Hepatocyte (in vitro differentiated cells): ENCODE data around the gene SLC9A8. TPM values are rescaled to one million over a fixed set of nuclear protein-coding genes. Genes with fewer than 3 reads are reported as not detected.

Experiments used
- DNase-seq: peaks from one replicate; pipeline ENCODE4 v3.0.0-alpha.2; 2016; ENCODE audit warnings: low spot score
- H2AFZ ChIP-seq: fragments of 200-600 bp; sonication (generic); 2 replicates; pipeline ENCODE4 v1.6.0; 2016; ENCODE audit warnings: antibody characterized with exemption, mild to moderate bottlenecking
- H3K27ac ChIP-seq: fragments of 200-600 bp; sonication (generic); 2 replicates; pipeline ENCODE4 v1.5.1; 2016; ENCODE audit warnings: mild to moderate bottlenecking
- H3K27me3 ChIP-seq: fragments of 200-600 bp; sonication (generic); 2 replicates; pipeline ENCODE4 v1.6.1; 2016
- H3K36me3 ChIP-seq: fragments of 200-600 bp; sonication (generic); replicated peaks from 2 replicates; pipeline ENCODE4 v1.5.1; 2016; ENCODE audit warnings: low read depth; ENCODE audit not compliant: insufficient read depth
- H3K4me1 ChIP-seq: fragments of 200-600 bp; sonication (generic); 2 replicates; pipeline ENCODE4 v1.5.1; 2016; ENCODE audit warnings: mild to moderate bottlenecking, moderate library complexity; ENCODE audit not compliant: insufficient read depth
- H3K4me2 ChIP-seq: fragments of 200-600 bp; sonication (generic); 2 replicates; pipeline ENCODE4 v1.6.0; 2016
- H3K4me3 ChIP-seq: fragments of 200-600 bp; sonication (generic); 2 replicates; pipeline ENCODE4 v1.5.1; 2016; ENCODE audit warnings: mild to moderate bottlenecking
- H3K79me2 ChIP-seq: fragments of 200-600 bp; sonication (generic); 2 replicates; pipeline ENCODE4 v1.6.0; 2017; ENCODE audit warnings: mild to moderate bottlenecking
- H3K9me2 ChIP-seq: fragments of 200-600 bp; sonication (generic); replicated peaks from 2 replicates; pipeline ENCODE4 v1.6.0; 2017; ENCODE audit warnings: mild to moderate bottlenecking; ENCODE audit not compliant: insufficient read depth
- H3K9me3 ChIP-seq: fragments of 200-600 bp; sonication (generic); 2 replicates; pipeline ENCODE4 v1.5.1; 2016; ENCODE audit warnings: low read depth, mild to moderate bottlenecking
- H4K20me1 ChIP-seq: fragments of 200-600 bp; sonication (generic); 2 replicates; pipeline ENCODE4 v1.6.0; 2016; ENCODE audit warnings: mild to moderate bottlenecking; ENCODE audit not compliant: insufficient read depth, poor library complexity, severe bottlenecking
- CTCF ChIP-seq: fragments of 200-600 bp; sonication (generic); IDR thresholded peaks from 2 replicates; pipeline ENCODE4 v1.5.1; 2016; ENCODE audit warnings: antibody characterized with exemption, mild to moderate bottlenecking; ENCODE audit not compliant: poor library complexity
- EZH2 ChIP-seq: fragments of 200-600 bp; sonication (generic); IDR thresholded peaks from 2 replicates; pipeline ENCODE4 v1.6.1; 2016; ENCODE audit warnings: antibody characterized with exemption, mild to moderate bottlenecking, borderline replicate concordance
- EZH2phosphoT487 ChIP-seq: fragments of 200-600 bp; sonication (generic); IDR thresholded peaks from one replicate; pipeline ENCODE4 v1.6.1; 2018; ENCODE audit warnings: antibody characterized with exemption, mild to moderate bottlenecking, low read depth, moderate library complexity; ENCODE audit not compliant: unreplicated experiment, severe bottlenecking
- WGBS: methylation state at CpG from one replicate; pipeline ENCODE4 v1.1.6; 2016; ENCODE audit warnings: low lambda C conversion rate; ENCODE audit errors: missing lambda C conversion rate; 5-methylcytosine and 5-hydroxymethylcytosine counted together
- polyA plus RNA-seq: library from polyadenylated mRNA; unstranded; fragments of >200 nt; fragmentation: Nextera tagmentation; extraction: Ambion mirVana; gene quantifications from 2 replicates; pipeline ENCODE4 v1.2.1, GENCODE V29; 2016
- total RNA-seq: library from RNA; depleted of rRNA; stranded (reverse); fragments of >200 nt; gene quantifications from 2 replicates; pipeline ENCODE4 v1.2.3, GENCODE V29; 2014

The SLC9A8 gene
- total and polyA plus RNA-seq, 2 experiments from 2014 or later: 4.9 to 6.7 TPM

- 78% methylated on average over 8 of the region's 8 CpGs for WGBS
Observed at GRCh38 chr20:49866051-49866450, 53.4 kb downstream of the SLC9A8 start.

GRCh38 chr20:49867453-49868215 is 55.0 kb downstream of the SLC9A8 start:
- TF ChIP-seq EZH2: no peak
- no peak for TF ChIP-seq CTCF
- no peak for TF ChIP-seq EZH2phosphoT487
- no peaks in the 10 kb centered on the region for H3K9me3 ChIP-seq
- H3K4me1 ChIP-seq: peaks cover 14% of the 10 kb centered on the region
- no peak for DNase-seq
- no peaks in the 10 kb centered on the region for H4K20me1 ChIP-seq
- H3K36me3 ChIP-seq: no peaks in the 10 kb centered on the region
- H3K9me2 ChIP-seq: no peaks in the 10 kb centered on the region
- 73% methylated on average over 9 of the region's 9 CpGs for WGBS
- H3K27ac ChIP-seq: peak overlapping the region; percentile 23
- H3K27me3 ChIP-seq: no peaks in the 10 kb centered on the region
- no peak overlapping the region for H2AFZ ChIP-seq
- no peak overlapping the region for H3K4me3 ChIP-seq
- no peaks in the 10 kb centered on the region for H3K79me2 ChIP-seq
- H3K4me2 ChIP-seq: no peak overlapping the region

More at GRCh38 chr20:49866051-49866450, 53.4 kb downstream of the SLC9A8 start:
- H2AFZ ChIP-seq: no peak overlapping the region
- H3K36me3 ChIP-seq: no peaks in the 10 kb centered on the region
- H4K20me1 ChIP-seq: no peaks in the 10 kb centered on the region
- peak overlapping the region; percentile 61 for H3K27ac ChIP-seq
- peaks cover 14% of the 10 kb centered on the region for H3K4me1 ChIP-seq
- peak overlapping the region; percentile 36 for H3K4me2 ChIP-seq
- no peaks in the 10 kb centered on the region for H3K9me2 ChIP-seq
- no peaks in the 10 kb centered on the region for H3K27me3 ChIP-seq
- no peaks in the 10 kb centered on the region for H3K9me3 ChIP-seq
- no peak for DNase-seq
- TF ChIP-seq EZH2: no peak
- no peak for TF ChIP-seq CTCF
- no peak for TF ChIP-seq EZH2phosphoT487
- no peaks in the 10 kb centered on the region for H3K79me2 ChIP-seq
- no peak overlapping the region for H3K4me3 ChIP-seq

- H3K4me3 ChIP-seq: no peak overlapping the region
- no peak for DNase-seq
Observed at GRCh38 chr20:49868538-49868937, 55.9 kb downstream of the SLC9A8 start.

More at GRCh38 chr20:49868538-49868937, 55.9 kb downstream of the SLC9A8 start:
- no peak overlapping the region for H2AFZ ChIP-seq
- H3K4me1 ChIP-seq: peaks cover 14% of the 10 kb centered on the region
- no peak overlapping the region for H3K4me2 ChIP-seq
- TF ChIP-seq CTCF (no peak), EZH2 (no peak), EZH2phosphoT487 (no peak)
- no peaks in the 10 kb centered on the region for H3K9me3 ChIP-seq
- no peaks in the 10 kb centered on the region for H4K20me1 ChIP-seq
- WGBS: 93% methylated on average over 3 of the region's 3 CpGs
- no peaks in the 10 kb centered on the region for H3K9me2 ChIP-seq
- H3K27ac ChIP-seq: no peak overlapping the region
- H3K27me3 ChIP-seq: no peaks in the 10 kb centered on the region
- no peaks in the 10 kb centered on the region for H3K36me3 ChIP-seq
- H3K79me2 ChIP-seq: no peaks in the 10 kb centered on the region
